DND-41 (cell line): ENCODE results near the gene HMGCL.

ENCODE experiments used
- ATAC-seq: fragments of 200-7000 bp; cut with Tn5 transposase; 3 replicates; pipeline ENCODE4 v1.9.1; 2021; ENCODE audit warnings: low read depth; ENCODE audit not compliant: insufficient read depth
- DNase-seq: peaks from one replicate; pipeline ENCODE4 v3.0.0-alpha.2; 2020
- H2AFZ ChIP-seq: 2 replicates; pipeline ENCODE4 v1.6.0; 2012; ENCODE audit warnings: low read depth, low read length
- H3K27ac ChIP-seq: 2 replicates; pipeline ENCODE4 v1.5.1; 2012; ENCODE audit warnings: low read length, inconsistent platforms
- H3K27me3 ChIP-seq: fragments of 200-600 bp; sonication (generic); 2 replicates; pipeline ENCODE4 v1.6.0; 2012; ENCODE audit warnings: low read length, mild to moderate bottlenecking, inconsistent platforms; ENCODE audit not compliant: insufficient read depth, poor library complexity
- H3K36me3 ChIP-seq: 2 replicates; pipeline ENCODE4 v1.5.1; 2012; ENCODE audit warnings: low read length, inconsistent platforms; ENCODE audit not compliant: insufficient read depth
- H3K4me1 ChIP-seq: 2 replicates; pipeline ENCODE4 v1.5.1; 2012; ENCODE audit warnings: mild to moderate bottlenecking, low read length; ENCODE audit not compliant: insufficient read depth
- H3K4me2 ChIP-seq: 2 replicates; pipeline ENCODE4 v1.6.0; 2012; ENCODE audit warnings: mild to moderate bottlenecking, moderate library complexity, low read length, inconsistent platforms; ENCODE audit not compliant: insufficient read depth
- H3K4me3 ChIP-seq, 2 experiments: fragments of 200-600 bp in 1 of 2; shearing (Covaris generic) in 1 of 2; 2 replicates each; pipeline ENCODE4 v1.5.1; 2012 to 2016; ENCODE audit warnings: inconsistent platforms in 2 of 2, low read length in 2 of 2, mild to moderate bottlenecking in 2 of 2, low read depth in 1 of 2, moderate library complexity in 1 of 2
- H3K79me2 ChIP-seq: 2 replicates; pipeline ENCODE4 v1.6.0; 2012; ENCODE audit warnings: low read length, inconsistent platforms; ENCODE audit not compliant: insufficient read depth
- H3K9ac ChIP-seq: 2 replicates; pipeline ENCODE4 v1.6.0; 2012; ENCODE audit warnings: low read depth, mild to moderate bottlenecking, inconsistent platforms, low read length, moderate library complexity
- H3K9me3 ChIP-seq: 2 replicates; pipeline ENCODE4 v1.5.1; 2012; ENCODE audit warnings: low read length, moderate library complexity, mild to moderate bottlenecking, inconsistent platforms; ENCODE audit not compliant: insufficient read depth, severe bottlenecking
- H4K20me1 ChIP-seq: 2 replicates; pipeline ENCODE4 v1.6.0; 2012; ENCODE audit warnings: low read length; ENCODE audit not compliant: insufficient read depth
- CTCF ChIP-seq: IDR thresholded peaks from 2 replicates; pipeline ENCODE4 v1.5.1; 2012; ENCODE audit warnings: borderline replicate concordance, low read length, moderate library complexity, mild to moderate bottlenecking; ENCODE audit not compliant: poor library complexity, severe bottlenecking; ENCODE audit errors: extremely low read depth
- EZH2 ChIP-seq: IDR thresholded peaks from 3 replicates; pipeline ENCODE4 v1.6.1; 2012; ENCODE audit warnings: borderline replicate concordance, low read depth, mild to moderate bottlenecking, moderate library complexity, low read length, inconsistent platforms; ENCODE audit not compliant: severe bottlenecking

The HMGCL gene

GRCh38 chr1:23845163-23845562 lies 19.9 kb upstream of the HMGCL start:
- Histone ChIP-seq H3K4me2 (no peak overlapping the region), H3K9ac (no peak overlapping the region)
- no peak for ATAC-seq

DNA sequence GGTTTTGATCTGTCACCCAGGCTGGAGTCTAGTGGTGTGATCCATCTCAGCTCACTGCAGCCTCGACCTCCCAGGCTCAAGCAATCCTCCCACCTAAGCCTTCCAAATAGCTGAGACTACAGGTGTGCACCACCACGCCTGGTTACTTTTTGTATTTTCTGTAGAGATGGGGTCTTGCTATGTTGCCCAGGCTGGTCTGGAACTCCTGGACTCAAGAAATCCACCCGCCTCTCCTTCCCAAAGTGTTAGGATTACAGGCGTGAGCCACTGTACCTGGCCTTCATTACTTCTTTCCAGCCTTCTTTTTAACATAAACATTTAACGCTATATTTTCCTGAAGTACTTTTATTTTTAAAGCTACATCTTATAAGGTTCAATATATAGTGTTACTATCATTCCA lies 18.4 kb upstream of the HMGCL start:
- Histone ChIP-seq H3K4me1 (peaks cover 3% of the 10 kb centered on the region; the same call in 1 of the 2 replicates), H2AFZ (no peak overlapping the region), H3K4me2 (no peak overlapping the region), H4K20me1 (no peaks in the 10 kb centered on the region), H3K79me2 (no peaks in the 10 kb centered on the region), H3K27ac (no peak overlapping the region), H3K4me3 (no peak overlapping the region), H3K27me3 (peaks cover 2% of the 10 kb centered on the region), H3K9ac (no peak overlapping the region), H3K36me3 (no peaks in the 10 kb centered on the region), H3K9me3 (no peaks in the 10 kb centered on the region)
- no peak for DNase-seq
- no peak for ATAC-seq
- TF ChIP-seq CTCF (no peak), EZH2 (no peak)

More at GRCh38 chr1:23845163-23845562, 19.9 kb upstream of the HMGCL start:
- H3K27ac ChIP-seq: no peak overlapping the region
- H3K27me3 ChIP-seq: peaks cover 2% of the 10 kb centered on the region
- no peak overlapping the region for H2AFZ ChIP-seq
- no peaks in the 10 kb centered on the region for H4K20me1 ChIP-seq
- no peak overlapping the region for H3K4me3 ChIP-seq
- H3K4me1 ChIP-seq: no peaks in the 10 kb centered on the region
- no peak for DNase-seq
- TF ChIP-seq CTCF: no peak
- no peak for TF ChIP-seq EZH2
- H3K9me3 ChIP-seq: no peaks in the 10 kb centered on the region
- H3K79me2 ChIP-seq: no peaks in the 10 kb centered on the region
- no peaks in the 10 kb centered on the region for H3K36me3 ChIP-seq

- peak overlapping the region; percentile 72 for H3K4me2 ChIP-seq
- no peaks in the 10 kb centered on the region for H3K9me3 ChIP-seq
- no peaks in the 10 kb centered on the region for H3K36me3 ChIP-seq
- no peaks in the 10 kb centered on the region for H4K20me1 ChIP-seq
- peaks cover 2% of the 10 kb centered on the region for H3K27me3 ChIP-seq
- H3K27ac ChIP-seq: no peak overlapping the region
- H3K9ac ChIP-seq: peak overlapping the region; percentile 36
- H3K4me1 ChIP-seq: peaks cover 14% of the 10 kb centered on the region
- ATAC-seq (peak; percentile 99), DNase-seq (peak; percentile 80)
- H3K79me2 ChIP-seq: no peaks in the 10 kb centered on the region
- H3K4me3 ChIP-seq: peak overlapping the region in 1 of 2 experiments; percentile 46; a peak in 2 of 4 replicates
- TF ChIP-seq EZH2: no peak
- no peak for TF ChIP-seq CTCF
- H2AFZ ChIP-seq: peak overlapping the region; percentile 77
These were observed 13.2 kb upstream of the HMGCL start for GRCh38 chr1:23838401-23838866.

DNA sequence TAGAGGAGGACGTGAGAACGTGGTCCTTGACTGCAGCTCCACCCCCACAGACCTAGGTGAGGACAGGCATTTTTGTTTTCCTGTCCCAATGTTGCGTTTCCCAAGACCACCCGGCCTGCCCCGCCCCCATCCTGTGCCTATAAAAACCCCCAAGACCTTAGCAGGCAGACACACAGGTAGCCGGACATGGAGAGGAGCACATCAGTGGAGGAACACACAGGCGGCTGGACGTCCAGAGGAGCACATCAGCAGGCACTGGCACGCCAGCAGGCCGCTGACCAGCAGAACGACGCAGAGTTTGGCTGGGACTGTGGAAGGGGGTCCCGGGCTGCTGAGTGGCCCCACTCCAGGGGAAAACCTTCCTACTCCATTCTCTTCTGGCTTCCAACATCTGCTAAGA lies 12.7 kb upstream of the HMGCL start:
- Histone ChIP-seq H2AFZ (peak overlapping the region; percentile 77), H3K36me3 (no peaks in the 10 kb centered on the region), H3K9me3 (no peaks in the 10 kb centered on the region), H3K4me3 (peak overlapping the region in 1 of 2 experiments; percentile 46; a peak in 2 of 4 replicates), H4K20me1 (no peaks in the 10 kb centered on the region), H3K79me2 (no peaks in the 10 kb centered on the region), H3K9ac (peak overlapping the region; percentile 36), H3K4me2 (peak overlapping the region; percentile 72), H3K4me1 (peaks cover 14% of the 10 kb centered on the region), H3K27me3 (peaks cover 2% of the 10 kb centered on the region), H3K27ac (no peak overlapping the region)
- TF ChIP-seq CTCF (no peak), EZH2 (no peak)
- ATAC-seq (no peak), DNase-seq (no peak)
